DMS 273 (cell line): ENCODE data around the gene PRMT2.
A peak's percentile ranks its signal among the peaks of the same experiment; 100 is the strongest.
"Not testable (repeated sequence)": the region's sequence is repeated elsewhere in the genome, so short reads cannot be mapped to it uniquely, and the experiment has no call there.

Experiments used
- DNase-seq: peaks from one replicate; lab custom pipeline; 2025; ENCODE audit not compliant: unreplicated experiment; lab: John Stamatoyannopoulos, UW

PRMT2 gene

DNA sequence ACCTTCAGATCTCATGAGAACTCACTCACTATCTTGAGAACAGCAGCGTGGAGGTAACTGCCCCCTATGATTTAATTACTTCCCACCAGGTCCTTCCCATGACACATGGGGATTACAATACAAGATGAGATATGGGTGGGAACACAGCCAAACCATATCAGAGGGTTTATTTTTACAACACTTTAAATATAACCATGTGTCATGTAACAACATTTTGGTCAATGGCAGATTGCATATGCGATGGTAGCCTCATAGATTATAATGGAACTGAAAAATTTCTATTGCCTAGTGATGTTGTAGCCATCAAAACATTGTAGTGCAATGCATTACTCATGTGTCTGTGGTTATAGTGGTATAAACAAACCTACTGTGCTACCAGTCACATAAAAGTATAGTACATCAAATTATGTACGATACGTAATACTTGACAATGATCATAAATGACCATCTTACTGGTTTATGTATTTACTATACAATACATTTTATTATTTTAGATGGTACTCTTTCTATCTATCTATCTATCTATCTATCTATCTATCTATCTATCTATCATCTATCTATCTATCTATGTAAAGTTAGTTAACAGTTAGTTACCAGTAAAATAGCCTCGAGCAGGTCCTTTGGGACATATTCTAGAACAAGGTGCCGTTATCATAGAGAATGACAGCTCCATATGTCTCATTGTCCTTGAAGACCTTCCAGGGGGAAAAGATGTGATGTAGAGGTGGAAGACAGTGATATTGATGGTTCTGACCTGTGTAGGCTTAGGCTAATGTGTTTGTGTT is 18.0 kb upstream of the PRMT2 start:
- no peak for DNase-seq

GRCh38 chr21:46618738-46619379 is 16.6 kb upstream of the PRMT2 start:
- no peak for DNase-seq

DNA sequence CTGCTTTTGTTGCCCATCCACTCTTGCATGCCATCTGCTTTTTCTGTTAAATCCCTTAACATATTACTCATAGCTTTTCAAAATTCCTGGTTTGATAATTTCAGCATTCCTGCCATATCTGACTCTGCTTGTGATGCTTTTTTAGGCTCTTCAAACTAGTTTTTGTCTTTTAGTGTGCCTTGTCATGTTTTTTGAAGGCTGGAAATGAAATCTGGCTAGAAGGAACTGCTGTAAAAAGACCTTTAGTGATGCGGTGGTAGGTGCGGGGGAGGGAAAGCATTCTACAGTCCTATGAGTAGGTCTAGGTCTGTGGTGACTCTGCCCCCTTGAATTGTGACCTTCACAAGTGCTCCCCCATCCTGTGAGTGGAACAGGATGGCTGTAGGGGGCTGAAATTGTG is 15.6 kb upstream of the PRMT2 start:
- DNase-seq = no peak

DNA sequence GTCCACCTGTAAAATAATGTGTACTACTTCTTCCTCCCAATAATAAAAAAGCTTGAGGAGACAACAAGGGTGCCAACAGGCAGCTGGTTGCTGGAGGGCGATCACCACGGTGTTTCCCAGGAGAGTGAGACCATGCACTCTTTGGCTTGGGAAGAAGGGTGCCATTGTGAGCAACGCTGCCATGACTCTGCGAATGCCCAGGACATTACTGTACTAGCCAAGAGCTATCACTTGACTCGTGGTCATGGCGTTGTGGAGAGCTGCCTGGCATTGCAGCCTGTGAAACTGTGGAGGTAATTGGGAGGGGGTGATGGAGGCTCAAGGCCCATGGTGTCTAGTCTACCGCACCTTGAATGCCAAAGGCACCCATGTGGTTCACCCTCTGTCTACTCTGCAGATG is 14.6 kb upstream of the PRMT2 start:
- DNase-seq = no peak

DNA sequence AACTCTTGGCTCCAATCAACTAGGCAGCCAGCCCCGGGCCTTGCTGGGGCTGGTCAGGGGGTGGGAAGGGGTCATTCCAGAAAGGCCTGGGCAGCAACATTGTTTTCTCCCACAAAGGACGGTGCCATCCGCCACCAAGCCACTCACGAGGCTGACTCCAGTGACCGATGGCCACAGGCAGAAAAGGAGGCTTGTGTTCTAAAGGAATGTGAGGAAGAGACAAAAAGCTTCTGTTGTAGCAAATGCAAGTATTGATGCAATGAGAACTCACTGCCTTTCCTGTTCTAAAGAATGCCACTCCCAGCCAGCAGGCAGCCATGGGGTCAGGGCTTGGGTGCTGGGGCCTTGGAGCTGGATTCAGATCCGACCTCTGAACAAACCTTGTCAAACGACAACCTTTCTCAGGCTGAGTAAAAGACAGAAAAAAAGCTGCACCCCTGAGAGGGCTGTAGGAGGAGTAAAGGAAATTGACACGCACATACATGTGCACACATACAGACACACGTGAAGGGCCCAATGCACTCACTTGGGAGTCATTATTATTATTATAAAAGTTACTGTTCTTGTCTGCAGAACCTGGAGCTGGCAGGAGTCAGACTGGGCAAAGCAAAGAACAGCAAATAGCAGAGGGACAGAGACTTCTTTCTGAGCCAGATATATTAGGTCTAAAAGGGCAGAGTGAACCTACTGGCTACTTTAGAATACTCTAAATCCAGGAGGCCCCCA is 13.9 kb upstream of the PRMT2 start:
- no peak for DNase-seq

- no peak for DNase-seq
Measured at GRCh38 chr21:46622226-46622625, 13.2 kb upstream of the PRMT2 start.

- no peak for DNase-seq
Measured at GRCh38 chr21:46624050-46624449, 11.4 kb upstream of the PRMT2 start.

- no peak for DNase-seq
Measured at GRCh38 chr21:46625759-46626158, 9.7 kb upstream of the PRMT2 start.

- no peak for DNase-seq
Measured at GRCh38 chr21:46626536-46626935, 8.9 kb upstream of the PRMT2 start.

DNA sequence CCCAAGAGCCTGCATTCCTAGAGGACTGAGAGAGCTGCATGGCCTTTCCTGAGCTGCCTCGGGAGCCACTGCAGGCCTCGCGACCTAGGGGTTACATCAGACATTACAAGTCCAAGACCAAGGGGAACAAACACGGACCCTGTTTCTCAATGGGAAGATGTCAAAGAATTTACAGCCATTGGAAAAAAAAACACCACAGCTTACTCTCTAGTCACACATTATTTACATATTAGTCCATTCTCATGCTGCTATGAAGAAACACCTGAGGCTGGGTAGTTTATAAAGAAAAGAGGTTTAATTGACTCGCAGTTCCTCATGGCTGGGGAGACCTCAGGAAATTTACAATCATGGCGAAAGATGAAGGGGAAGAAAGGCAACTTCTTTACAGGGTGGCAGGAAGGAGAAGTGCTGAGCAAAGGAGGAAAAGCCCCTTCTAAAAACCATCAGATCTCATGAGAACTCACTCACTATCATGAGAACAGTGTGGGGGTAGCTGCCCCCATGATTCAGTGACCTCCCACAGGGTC is 8.4 kb upstream of the PRMT2 start:
- no peak for DNase-seq

DNA sequence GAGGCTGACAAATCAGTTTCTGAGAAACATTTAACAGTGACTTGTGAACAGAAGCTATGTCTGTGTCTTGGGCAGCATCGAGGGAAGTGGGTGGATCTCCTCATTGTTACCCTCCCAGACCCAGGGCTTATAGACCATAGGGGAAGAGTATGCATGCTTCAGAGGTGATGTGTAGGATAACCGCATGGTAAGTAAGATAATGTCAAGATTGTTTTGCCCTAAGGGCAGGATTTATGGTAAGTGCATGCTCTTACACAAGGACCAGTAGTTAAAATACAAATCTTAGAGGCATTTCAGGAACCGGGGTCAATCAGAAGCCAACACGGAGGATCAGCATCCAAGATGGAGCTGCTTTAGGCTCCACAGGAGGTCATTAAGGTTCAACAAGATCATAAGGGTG is 7.7 kb upstream of the PRMT2 start:
- DNase-seq = no peak

DNA sequence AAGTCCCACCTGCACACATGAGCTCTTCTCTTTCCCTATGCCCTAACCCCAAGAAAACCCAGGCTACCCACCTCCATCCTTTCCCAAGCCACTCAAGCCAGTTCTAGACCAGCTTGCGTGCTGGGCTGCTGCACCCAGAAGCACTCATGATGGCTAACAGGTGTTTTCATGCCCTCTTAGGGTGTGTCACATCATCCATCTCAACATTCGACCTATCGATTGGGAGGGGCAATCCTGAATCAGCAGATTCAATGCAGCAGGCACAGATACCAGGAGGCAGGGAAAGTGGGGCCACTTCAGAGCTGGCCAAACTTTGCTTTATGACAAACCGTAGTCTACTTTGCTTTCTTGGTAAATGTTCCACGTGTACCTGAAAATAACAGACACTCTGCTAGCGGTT is 6.6 kb upstream of the PRMT2 start:
- no peak for DNase-seq

DNA sequence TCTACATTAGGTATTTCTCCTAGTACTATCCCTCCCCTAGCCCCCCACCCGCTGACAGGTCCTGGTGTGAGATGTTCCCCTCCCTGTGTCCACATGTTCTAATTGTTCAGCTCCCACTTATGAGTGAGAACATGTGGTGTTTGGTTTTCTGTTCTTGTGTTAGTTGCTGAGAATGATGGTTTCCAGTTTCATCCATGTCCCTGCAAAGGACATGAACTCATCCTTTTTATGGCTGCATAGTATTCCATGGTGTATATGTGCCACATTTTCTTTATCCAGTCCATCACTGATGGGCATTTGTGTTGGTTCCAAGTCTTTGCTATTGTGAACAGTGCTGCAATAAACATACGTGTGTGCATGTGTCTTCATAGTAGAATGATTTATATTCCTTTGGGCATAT is 4.6 kb upstream of the PRMT2 start:
- DNase-seq = not testable (repeated sequence)

DNA sequence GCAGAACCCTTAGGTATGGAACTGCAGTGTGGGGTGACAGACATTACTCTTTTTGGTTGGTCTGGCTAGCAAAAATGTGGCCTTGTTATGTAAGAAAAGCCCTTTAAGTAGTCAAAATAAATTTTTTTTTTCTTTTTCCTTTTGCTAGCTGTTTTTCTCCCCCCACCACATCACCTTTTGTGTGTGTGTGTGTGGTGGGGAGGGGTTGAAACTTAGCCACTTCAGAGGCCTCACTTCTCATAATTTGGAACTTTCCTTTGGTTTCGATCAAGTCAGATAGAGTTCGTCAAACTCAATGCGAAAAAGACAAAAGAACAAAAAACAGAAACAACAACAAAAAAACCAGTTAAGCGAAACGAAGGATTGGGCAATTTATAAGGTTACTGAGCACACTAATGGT is 1.9 kb upstream of the PRMT2 start:
- no peak for DNase-seq

- peak; percentile 42 for DNase-seq
Measured at GRCh38 chr21:46634427-46634826, 1.0 kb upstream of the PRMT2 start.

DNA sequence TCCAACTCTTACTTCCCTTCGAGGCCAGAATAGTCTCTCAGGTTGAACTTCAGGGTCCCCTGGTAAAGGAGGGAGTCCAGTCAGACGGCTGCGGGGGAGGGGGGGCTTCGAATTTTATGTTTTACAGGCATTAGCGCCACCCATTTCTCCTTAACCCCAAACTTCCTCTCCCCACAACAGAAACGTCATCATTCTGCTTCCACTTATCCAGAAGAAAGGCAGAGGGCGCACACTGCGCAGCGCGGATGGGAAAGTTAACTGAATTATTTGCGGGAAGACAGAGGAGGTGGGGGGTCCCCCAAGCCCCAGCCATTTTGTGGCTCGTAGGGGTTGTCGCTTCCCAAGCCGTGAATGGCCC is 529 bp upstream of the PRMT2 start:
- DNase-seq = peak; percentile 89

GRCh38 chr21:46636181-46636512 is 673 bp downstream of the PRMT2 start:
- no peak for DNase-seq

GRCh38 chr21:46636550-46637285 is 1.2 kb downstream of the PRMT2 start:
- DNase-seq = no peak

GRCh38 chr21:46637952-46638746 is 2.7 kb downstream of the PRMT2 start:
- no peak for DNase-seq

DNA sequence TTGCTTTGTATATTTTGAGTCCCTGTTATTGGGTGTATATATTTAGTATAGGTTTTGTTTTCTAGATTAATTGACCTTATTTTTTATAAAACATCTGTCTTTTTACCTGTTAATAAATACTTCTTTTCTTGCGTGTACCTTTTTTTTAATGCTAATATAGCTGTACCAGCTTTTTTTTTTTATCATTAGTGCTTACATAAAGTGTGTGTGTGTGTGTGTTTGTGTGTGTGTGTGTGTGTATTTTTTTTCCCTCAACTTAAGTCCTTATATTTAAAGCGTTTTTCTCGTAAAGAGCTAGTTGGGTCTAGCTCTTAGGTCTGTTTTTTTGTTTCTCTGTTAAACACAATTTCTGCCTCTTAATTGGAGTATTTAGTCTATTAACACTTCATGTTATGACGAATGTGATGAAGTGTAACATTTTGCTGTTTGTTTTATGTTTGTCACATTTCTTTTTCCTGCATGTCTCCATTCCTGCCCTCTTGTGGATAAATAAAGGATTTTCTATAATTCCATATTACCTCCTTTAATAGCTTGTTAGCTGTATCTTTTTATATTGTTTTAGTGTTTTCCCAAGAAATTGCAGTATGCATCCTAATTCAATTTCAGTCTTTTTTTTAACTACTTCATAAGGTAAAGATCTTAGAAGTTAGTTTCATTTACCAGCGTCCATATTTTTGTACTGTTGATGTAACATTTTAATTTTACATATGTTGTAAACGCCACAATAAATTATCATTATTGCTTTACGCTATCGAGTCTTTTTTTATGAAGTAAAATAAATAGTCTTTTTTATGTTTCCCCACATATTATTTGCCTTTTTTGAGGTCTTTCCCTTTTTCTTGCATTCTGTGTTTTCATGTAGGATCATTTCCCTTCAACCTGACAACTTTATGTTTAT is 4.3 kb downstream of the PRMT2 start:
- peak; percentile 21 for DNase-seq
